SK-N-SH treated with all-trans-retinoic acid at 6 μM for 48 hours (cell line): ENCODE results near the gene WASF2.

Source experiments
- BACH2 ChIP-seq: fragments of 250-450 bp; sonication (Bioruptor Pico); IDR thresholded peaks from 2 replicates; pipeline ENCODE4 v1.9.0; 2021; ENCODE audit warnings: mild to moderate bottlenecking, borderline replicate concordance
- CREB5 ChIP-seq: fragments of 250-450 bp; sonication (Bioruptor Pico); IDR thresholded peaks from 2 replicates; pipeline ENCODE4 v1.5.1; 2020; ENCODE audit warnings: low read depth, mild to moderate bottlenecking, moderate library complexity
- CSDC2 ChIP-seq: fragments of 250-450 bp; sonication (Bioruptor Pico); IDR thresholded peaks from 2 replicates; pipeline ENCODE4 v1.5.0; 2020; ENCODE audit warnings: mild to moderate bottlenecking, moderate library complexity
- GLIS3 ChIP-seq: fragments of 250-450 bp; sonication (Bioruptor Pico); IDR thresholded peaks from 2 replicates; pipeline ENCODE4 v1.5.0; 2020; ENCODE audit warnings: mild to moderate bottlenecking, moderate library complexity
- OSR1 ChIP-seq: fragments of 250-450 bp; sonication (Bioruptor Pico); IDR thresholded peaks from 2 replicates; pipeline ENCODE4 v1.8.0; 2022; ENCODE audit warnings: moderate library complexity, mild to moderate bottlenecking, inconsistent platforms
- PATZ1 ChIP-seq: fragments of 250-450 bp; sonication (Bioruptor Pico); IDR thresholded peaks from 2 replicates; pipeline ENCODE4 v1.8.0; 2020; ENCODE audit warnings: mild to moderate bottlenecking, moderate library complexity, borderline replicate concordance
- POU6F1 ChIP-seq: fragments of 250-450 bp; sonication (Bioruptor Pico); IDR thresholded peaks from 2 replicates; pipeline ENCODE4 v1.8.0; 2021; ENCODE audit warnings: low read depth, mild to moderate bottlenecking, moderate library complexity, borderline replicate concordance
- SNAI2 ChIP-seq: fragments of 250-450 bp; sonication (Bioruptor Pico); IDR thresholded peaks from 2 replicates; pipeline ENCODE4 v1.5.0; 2020; ENCODE audit warnings: mild to moderate bottlenecking, moderate library complexity
- TCF4 ChIP-seq: fragments of 250-450 bp; sonication (Bioruptor Pico); IDR thresholded peaks from 2 replicates; pipeline ENCODE4 v1.8.0; 2021; ENCODE audit warnings: mild to moderate bottlenecking, moderate library complexity, borderline replicate concordance
- TOX ChIP-seq: fragments of 250-450 bp; sonication (Bioruptor Pico); IDR thresholded peaks from 2 replicates; pipeline ENCODE4 v1.8.0; 2021; ENCODE audit warnings: mild to moderate bottlenecking, moderate library complexity, borderline replicate concordance
- ZNF70 ChIP-seq: fragments of 450-650 bp; formaldehyde crosslinking; IDR thresholded peaks from 2 replicates; pipeline ENCODE4 v1.5.0; 2020; ENCODE audit warnings: mild to moderate bottlenecking, moderate library complexity
- ZNF8 ChIP-seq: fragments of 450-650 bp; formaldehyde crosslinking; IDR thresholded peaks from 2 replicates; pipeline ENCODE4 v1.5.0; 2020; ENCODE audit warnings: mild to moderate bottlenecking, moderate library complexity

DNA sequence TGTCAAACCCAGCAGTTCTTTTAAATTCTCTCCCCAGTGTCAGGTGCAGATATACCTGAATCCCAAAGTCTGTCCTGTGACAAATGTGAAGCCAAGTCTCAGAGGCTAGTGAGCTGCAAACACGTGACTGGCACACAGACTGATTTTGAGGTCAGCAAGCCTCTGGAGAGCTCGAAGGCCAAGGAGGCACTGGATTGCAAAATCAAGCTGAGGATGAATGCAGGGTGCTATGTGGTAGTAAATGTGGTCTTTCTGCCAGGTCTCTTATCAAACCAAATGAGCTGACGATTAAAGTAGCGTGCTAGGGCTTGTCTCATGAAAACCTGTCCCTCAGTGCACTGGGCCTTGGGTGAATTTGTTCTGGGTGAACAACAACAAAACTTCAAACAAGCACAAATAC lies 77.0 kb downstream of the WASF2 start:
- TF ChIP-seq OSR1 (CRISPR knock-in tag) (no peak), SNAI2 (CRISPR knock-in tag) (no peak), TCF4 (no peak), POU6F1 (CRISPR knock-in tag) (no peak), PATZ1 (no peak), GLIS3 (CRISPR knock-in tag) (no peak), ZNF70 (CRISPR knock-in tag) (no peak), BACH2 (CRISPR knock-in tag) (no peak), CSDC2 (CRISPR knock-in tag) (no peak), TOX (CRISPR knock-in tag) (no peak), ZNF8 (CRISPR knock-in tag) (no peak), CREB5 (CRISPR knock-in tag) (no peak)
